K562 (cell line): ENCODE data around the gene LPXN. TPM values are rescaled to one million over a fixed set of nuclear protein-coding genes. Genes with fewer than 3 reads are reported as not detected.
A peak's percentile ranks its signal among the peaks of the same experiment; 100 is the strongest.

Experiments used
- CHD7 ChIP-seq: fragments of 200-600 bp; sonication (generic); IDR thresholded peaks from one replicate; pipeline ENCODE4 v1.6.1; 2012; ENCODE audit warnings: mild to moderate bottlenecking, low read depth, low read length, inconsistent platforms
- GATAD2B ChIP-seq: fragments of 450-650 bp; IDR thresholded peaks from 2 replicates; pipeline ENCODE4 v1.6.1; 2017; ENCODE audit warnings: mild to moderate bottlenecking, borderline replicate concordance
- MAFF ChIP-seq: IDR thresholded peaks from 2 replicates; pipeline ENCODE4 v1.6.1; 2012; ENCODE audit warnings: low read length, improper control_type of control experiment
- NFYB ChIP-seq: IDR thresholded peaks from 2 replicates; pipeline ENCODE4 v1.6.1; 2011; ENCODE audit warnings: mild to moderate bottlenecking, moderate library complexity; ENCODE audit not compliant: insufficient read length; ENCODE audit errors: extremely low read depth
- ZNF518B ChIP-seq: fragments of 250-450 bp; sonication (Bioruptor Pico); IDR thresholded peaks from 2 replicates; pipeline ENCODE4 v1.5.0; 2021; ENCODE audit warnings: mild to moderate bottlenecking, moderate library complexity
- polyA plus RNA-seq, 8 experiments: library from polyadenylated mRNA; depleted of rRNA in 4 of 8; stranded (reverse) in 5 of 8; unstranded in 3 of 8; fragments of >200 nt; fragmentation: Nextera tagmentation in 2 of 8; fragmentation: Illumina TruSeq in 1 of 8; extraction: Ambion mirVana in 2 of 8; extraction: Trizol in 1 of 8; gene quantifications; 2 replicates each; pipeline versions ENCODE4 v1.2.1 to v1.2.3, GENCODE V29; 2011 to 2014; ENCODE audit warnings: inconsistent platforms in 1 of 8, missing spikeins in 1 of 8
- total RNA-seq, 7 experiments: library from RNA; depleted of rRNA in 6 of 7; stranded (reverse); fragments of >200 nt in 6 of 7; fragmentation: Illumina TruSeq in 2 of 7; extraction: Trizol in 2 of 7; gene quantifications; 2 replicates each; pipeline versions ENCODE4 v1.2.1 to v1.2.3, GENCODE V29; 2011 to 2021; ENCODE audit warnings: low replicate concordance in 1 of 7
- TF ChIP-seq, protein P1 (sequence below): sonication (generic); formaldehyde crosslinking; IDR thresholded peaks from 2 replicates; pipeline ENCODE4 v1.4.0; 2020; ENCODE audit warnings: mild to moderate bottlenecking, missing genetic modification reagents
- TF ChIP-seq, protein P2 (sequence below): fragments of 450-650 bp; formaldehyde crosslinking; IDR thresholded peaks from 2 replicates; pipeline ENCODE4 v1.4.0; 2022; ENCODE audit warnings: mild to moderate bottlenecking, moderate library complexity

The LPXN gene
- total and polyA plus RNA-seq, 9 of the 15 experiments (the other 6 are each of a cell fraction or from before 2014, with no cell fraction given) = 0.73 to 3.1 (median 2.0) TPM

DNA sequence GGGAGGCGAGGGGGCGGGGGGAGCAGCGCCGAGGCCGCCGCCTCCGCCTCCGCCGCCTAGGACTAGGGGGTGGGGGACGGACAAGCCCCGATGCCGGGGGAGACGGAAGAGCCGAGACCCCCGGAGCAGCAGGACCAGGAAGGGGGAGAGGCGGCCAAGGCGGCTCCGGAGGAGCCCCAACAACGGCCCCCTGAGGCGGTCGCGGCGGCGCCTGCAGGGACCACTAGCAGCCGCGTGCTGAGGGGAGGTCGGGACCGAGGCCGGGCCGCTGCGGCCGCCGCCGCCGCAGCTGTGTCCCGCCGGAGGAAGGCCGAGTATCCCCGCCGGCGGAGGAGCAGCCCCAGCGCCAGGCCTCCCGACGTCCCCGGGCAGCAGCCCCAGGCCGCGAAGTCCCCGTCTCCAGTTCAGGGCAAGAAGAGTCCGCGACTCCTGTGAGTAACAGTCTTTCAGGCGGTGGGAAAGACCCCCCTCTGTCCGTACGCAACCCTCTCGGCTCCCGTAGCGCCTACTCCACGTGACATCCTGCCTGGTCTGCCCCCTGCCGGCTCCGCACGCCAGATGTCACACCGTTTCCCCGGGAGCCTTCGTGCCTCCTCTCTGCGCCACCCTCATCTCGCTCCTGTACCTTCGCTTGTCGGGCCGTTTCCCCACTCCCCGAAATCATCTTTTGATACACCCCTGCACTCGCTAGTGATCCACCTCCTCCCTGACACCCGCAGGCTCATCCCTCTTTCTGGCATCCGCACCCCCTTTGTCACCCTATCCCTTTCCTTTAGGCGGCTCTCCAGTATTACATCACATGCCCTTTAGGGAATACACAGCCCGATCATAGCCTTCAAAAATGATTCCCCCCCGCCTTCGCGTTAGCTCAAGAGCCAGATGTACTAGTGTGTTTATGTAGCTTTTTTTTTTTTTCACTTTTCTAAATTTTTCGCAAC lies 3.8 kb upstream of the LPXN start (continued):
- TF ChIP-seq, protein P1, sequence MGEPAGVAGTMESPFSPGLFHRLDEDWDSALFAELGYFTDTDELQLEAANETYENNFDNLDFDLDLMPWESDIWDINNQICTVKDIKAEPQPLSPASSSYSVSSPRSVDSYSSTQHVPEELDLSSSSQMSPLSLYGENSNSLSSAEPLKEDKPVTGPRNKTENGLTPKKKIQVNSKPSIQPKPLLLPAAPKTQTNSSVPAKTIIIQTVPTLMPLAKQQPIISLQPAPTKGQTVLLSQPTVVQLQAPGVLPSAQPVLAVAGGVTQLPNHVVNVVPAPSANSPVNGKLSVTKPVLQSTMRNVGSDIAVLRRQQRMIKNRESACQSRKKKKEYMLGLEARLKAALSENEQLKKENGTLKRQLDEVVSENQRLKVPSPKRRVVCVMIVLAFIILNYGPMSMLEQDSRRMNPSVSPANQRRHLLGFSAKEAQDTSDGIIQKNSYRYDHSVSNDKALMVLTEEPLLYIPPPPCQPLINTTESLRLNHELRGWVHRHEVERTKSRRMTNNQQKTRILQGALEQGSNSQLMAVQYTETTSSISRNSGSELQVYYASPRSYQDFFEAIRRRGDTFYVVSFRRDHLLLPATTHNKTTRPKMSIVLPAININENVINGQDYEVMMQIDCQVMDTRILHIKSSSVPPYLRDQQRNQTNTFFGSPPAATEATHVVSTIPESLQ (CRISPR knock-in tag) = peak; percentile 97
- TF ChIP-seq CHD7 = no peak
- TF ChIP-seq GATAD2B = 0 out of 2 replicates have a peak, but pooled peaks have one; percentile 18
- TF ChIP-seq, protein P2, sequence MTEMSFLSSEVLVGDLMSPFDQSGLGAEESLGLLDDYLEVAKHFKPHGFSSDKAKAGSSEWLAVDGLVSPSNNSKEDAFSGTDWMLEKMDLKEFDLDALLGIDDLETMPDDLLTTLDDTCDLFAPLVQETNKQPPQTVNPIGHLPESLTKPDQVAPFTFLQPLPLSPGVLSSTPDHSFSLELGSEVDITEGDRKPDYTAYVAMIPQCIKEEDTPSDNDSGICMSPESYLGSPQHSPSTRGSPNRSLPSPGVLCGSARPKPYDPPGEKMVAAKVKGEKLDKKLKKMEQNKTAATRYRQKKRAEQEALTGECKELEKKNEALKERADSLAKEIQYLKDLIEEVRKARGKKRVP = no peak
- TF ChIP-seq MAFF = no peak
- no peak for TF ChIP-seq ZNF518B
- no peak for TF ChIP-seq NFYB
